Esophagus muscularis mucosa (tissue), 4 donors: Measurements from ENCODE around the gene MRPL23.

Experiments
- CTCF ChIP-seq, 3 experiments: fragments of 200-600 bp in 2 of 3; fragments of 450-650 bp in 1 of 3; sonication (generic) in 2 of 3; IDR thresholded peaks; one replicate each; pipeline ENCODE4 v1.5.1; 2017 to 2019; ENCODE audit warnings: antibody characterized with exemption in 3 of 3, mild to moderate bottlenecking in 2 of 3, moderate library complexity in 1 of 3
- EP300 ChIP-seq: sonication (generic); formaldehyde crosslinking; IDR thresholded peaks from one replicate; pipeline ENCODE4 v1.6.1; 2017; ENCODE audit warnings: antibody characterized with exemption
- POLR2A ChIP-seq: fragments of 450-650 bp; IDR thresholded peaks from one replicate; pipeline ENCODE4 v1.6.1; 2017; ENCODE audit warnings: antibody characterized with exemption, moderate library complexity, mild to moderate bottlenecking, low read depth

GRCh38 chr11:1933416-1934334, 13.5 kb upstream of the MRPL23 start:
- TF ChIP-seq POLR2A (no peak), CTCF (IDR thresholded peaks at IDR 0.05) (no peak), EP300 (no peak)
